ENCODE measurements around the gene IGF2R. TPM values are rescaled to one million over a fixed set of nuclear protein-coding genes. Genes with fewer than 3 reads are reported as not detected.

IGF2R gene
- total RNA-seq, 1 experiment from 2014 or later: 127 TPM

GRCh38 chr6:160093061-160093460 is 124.2 kb downstream of the IGF2R start:
- TF ChIP-seq, protein P1, sequence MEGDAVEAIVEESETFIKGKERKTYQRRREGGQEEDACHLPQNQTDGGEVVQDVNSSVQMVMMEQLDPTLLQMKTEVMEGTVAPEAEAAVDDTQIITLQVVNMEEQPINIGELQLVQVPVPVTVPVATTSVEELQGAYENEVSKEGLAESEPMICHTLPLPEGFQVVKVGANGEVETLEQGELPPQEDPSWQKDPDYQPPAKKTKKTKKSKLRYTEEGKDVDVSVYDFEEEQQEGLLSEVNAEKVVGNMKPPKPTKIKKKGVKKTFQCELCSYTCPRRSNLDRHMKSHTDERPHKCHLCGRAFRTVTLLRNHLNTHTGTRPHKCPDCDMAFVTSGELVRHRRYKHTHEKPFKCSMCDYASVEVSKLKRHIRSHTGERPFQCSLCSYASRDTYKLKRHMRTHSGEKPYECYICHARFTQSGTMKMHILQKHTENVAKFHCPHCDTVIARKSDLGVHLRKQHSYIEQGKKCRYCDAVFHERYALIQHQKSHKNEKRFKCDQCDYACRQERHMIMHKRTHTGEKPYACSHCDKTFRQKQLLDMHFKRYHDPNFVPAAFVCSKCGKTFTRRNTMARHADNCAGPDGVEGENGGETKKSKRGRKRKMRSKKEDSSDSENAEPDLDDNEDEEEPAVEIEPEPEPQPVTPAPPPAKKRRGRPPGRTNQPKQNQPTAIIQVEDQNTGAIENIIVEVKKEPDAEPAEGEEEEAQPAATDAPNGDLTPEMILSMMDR (IDR thresholded peaks at IDR 0.05; ENCODE audit: unreplicated experiment): no peak
- Mint-ChIP-seq H3K27ac (ENCODE audit: unreplicated experiment) (no peak overlapping the region), H3K9me3 (ENCODE audit: low read depth, unreplicated experiment) (no peaks in the 10 kb centered on the region), H3K4me1 (ENCODE audit: low read depth, unreplicated experiment) (no peaks in the 10 kb centered on the region), H3K36me3 (ENCODE audit: insufficient read depth, unreplicated experiment) (peaks cover 31% of the 10 kb centered on the region), H3K27me3 (ENCODE audit: unreplicated experiment) (no peaks in the 10 kb centered on the region), H3K4me3 (ENCODE audit: low read depth, unreplicated experiment) (no peak overlapping the region)
- CTCF ChIA-PET: no interaction called here
- no peak for DNase-seq
- no TSS peak for BruUV-seq (replicated peaks)
- intact Hi-C loops (cut with micrococcal nuclease; ENCODE audit: unreplicated experiment): no loop called here

GRCh38 chr6:160093946-160094345 is 125.1 kb downstream of the IGF2R start:
- intact Hi-C loops (cut with micrococcal nuclease; ENCODE audit: unreplicated experiment): no loop called here
- no peaks in the 10 kb centered on the region for H3K27me3 Mint-ChIP-seq (ENCODE audit: unreplicated experiment)
- DNase-seq: no peak
- no peak overlapping the region for H3K4me3 Mint-ChIP-seq (ENCODE audit: low read depth, unreplicated experiment)
- no peaks in the 10 kb centered on the region for H3K9me3 Mint-ChIP-seq (ENCODE audit: low read depth, unreplicated experiment)
- BruUV-seq (replicated peaks): no TSS peak
- CTCF ChIA-PET: no interaction called here
- TF ChIP-seq, protein P1 (IDR thresholded peaks at IDR 0.05; ENCODE audit: unreplicated experiment): no peak
- peaks cover 33% of the 10 kb centered on the region for H3K36me3 Mint-ChIP-seq (ENCODE audit: insufficient read depth, unreplicated experiment)
- H3K4me1 Mint-ChIP-seq (ENCODE audit: low read depth, unreplicated experiment): no peaks in the 10 kb centered on the region
- no peak overlapping the region for H3K27ac Mint-ChIP-seq (ENCODE audit: unreplicated experiment)

DNA sequence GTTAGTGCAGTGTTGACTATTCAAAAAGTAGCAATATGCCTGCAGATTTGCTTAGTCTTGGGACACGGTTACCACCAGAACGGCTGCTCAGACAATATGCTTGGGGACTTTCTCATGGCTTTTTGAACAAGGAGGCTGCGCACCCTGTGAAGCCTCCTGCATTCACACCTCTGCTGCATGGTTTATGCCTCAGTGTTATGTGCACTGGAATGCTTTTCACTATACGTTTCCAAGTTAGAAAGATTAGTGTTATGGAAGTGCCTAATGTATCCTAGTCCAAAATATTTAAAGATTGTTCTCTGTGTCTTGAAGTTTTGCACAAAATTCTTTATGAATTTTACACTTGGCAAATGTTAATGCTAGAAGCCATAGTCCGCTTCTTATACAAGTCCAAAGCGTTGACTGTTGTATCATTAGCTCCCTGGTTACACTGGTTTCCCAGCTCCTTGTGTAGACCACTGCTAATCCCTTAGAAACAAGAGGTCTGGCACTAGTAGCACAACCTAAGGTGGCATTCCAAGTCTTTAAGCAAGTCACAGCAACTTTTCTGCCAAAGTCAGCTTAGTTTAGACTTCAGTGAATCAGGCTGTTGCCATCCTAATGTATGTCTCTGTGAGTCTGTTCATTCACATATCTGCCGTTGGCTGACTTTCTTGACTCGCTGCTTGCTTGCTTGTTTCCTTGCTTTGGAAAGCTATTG is 126.4 kb downstream of the IGF2R start:
- intact Hi-C loops (cut with micrococcal nuclease; ENCODE audit: unreplicated experiment): no loop called here
- no TSS peak for BruUV-seq (replicated peaks)
- CTCF ChIA-PET: no interaction called here
- Mint-ChIP-seq H3K27ac (ENCODE audit: unreplicated experiment) (no peak overlapping the region), H3K4me3 (ENCODE audit: low read depth, unreplicated experiment) (no peak overlapping the region), H3K9me3 (ENCODE audit: low read depth, unreplicated experiment) (no peaks in the 10 kb centered on the region), H3K36me3 (ENCODE audit: insufficient read depth, unreplicated experiment) (peaks cover 35% of the 10 kb centered on the region), H3K4me1 (ENCODE audit: low read depth, unreplicated experiment) (no peaks in the 10 kb centered on the region), H3K27me3 (ENCODE audit: unreplicated experiment) (no peaks in the 10 kb centered on the region)
- no peak for DNase-seq
- TF ChIP-seq, protein P1 (IDR thresholded peaks at IDR 0.05; ENCODE audit: unreplicated experiment): no peak

- Mint-ChIP-seq H3K4me1 (ENCODE audit: low read depth, unreplicated experiment) (no peaks in the 10 kb centered on the region), H3K9me3 (ENCODE audit: low read depth, unreplicated experiment) (no peaks in the 10 kb centered on the region), H3K4me3 (ENCODE audit: low read depth, unreplicated experiment) (no peak overlapping the region), H3K36me3 (ENCODE audit: insufficient read depth, unreplicated experiment) (peaks cover 54% of the 10 kb centered on the region), H3K27me3 (ENCODE audit: unreplicated experiment) (no peaks in the 10 kb centered on the region), H3K27ac (ENCODE audit: unreplicated experiment) (no peak overlapping the region)
- no TSS peak for BruUV-seq (replicated peaks)
- TF ChIP-seq, protein P1 (IDR thresholded peaks at IDR 0.05; ENCODE audit: unreplicated experiment): no peak
- intact Hi-C loops (cut with micrococcal nuclease; ENCODE audit: unreplicated experiment): loop anchor here (10.0 kb wide), 1 partner anchor 237 kb away; no protein-coding TSS in a partner anchor
- DNase-seq: no peak
- CTCF ChIA-PET: no interaction called here
Observed at GRCh38 chr6:160101277-160102205, 132.7 kb downstream of the IGF2R start.

Measured in Calu3 (cell line).